GM12801 (cell line): Measurements from ENCODE around the gene EMX2.

Experiments
- CTCF ChIP-seq: IDR thresholded peaks from one replicate; pipeline ENCODE4 v1.5.1; 2011; ENCODE audit warnings: control low read depth; ENCODE audit not compliant: insufficient read length; ENCODE audit errors: extremely low read depth

EMX2 gene

GRCh38 chr10:117518246-117518645, 24.3 kb upstream of the EMX2 start:
- no peak for TF ChIP-seq CTCF

- TF ChIP-seq CTCF, result no peak
These were observed 23.3 kb upstream of the EMX2 start for GRCh38 chr10:117519286-117519685.

- no peak for TF ChIP-seq CTCF
These were observed 22.7 kb upstream of the EMX2 start for GRCh38 chr10:117519879-117520278.

- TF ChIP-seq CTCF, result no peak
These were observed 11.8 kb upstream of the EMX2 start for GRCh38 chr10:117530791-117531190.

GRCh38 chr10:117531371-117532002, 11.1 kb upstream of the EMX2 start:
- TF ChIP-seq CTCF, result no peak

GRCh38 chr10:117532003-117532385, 10.6 kb upstream of the EMX2 start:
- no peak for TF ChIP-seq CTCF

GRCh38 chr10:117532451-117533107, 10.0 kb upstream of the EMX2 start:
- TF ChIP-seq CTCF, result no peak
